Subcutaneous adipose tissue (tissue), 4 donors: ENCODE data around the gene ARL8B. TPM values are rescaled to one million over a fixed set of nuclear protein-coding genes. Genes with fewer than 3 reads are reported as not detected.

Experiments
- CTCF ChIP-seq: fragments of 450-650 bp; IDR thresholded peaks from one replicate; pipeline ENCODE4 v1.5.1; 2016; ENCODE audit warnings: low read depth, mild to moderate bottlenecking, control low read depth, antibody characterized with exemption, moderate library complexity
- total RNA-seq, 4 donors: library from RNA; depleted of rRNA; stranded (reverse); fragments of >200 nt; gene quantifications; one replicate each; pipeline ENCODE4 v1.1.0, GENCODE V29; 2016

ARL8B gene
- total RNA-seq, 4 donors from 2014 or later, result 49.4 to 136 (median 73.6) TPM

- TF ChIP-seq CTCF, result no peak
Observed at GRCh38 chr3:5116538-5116937, 5.6 kb upstream of the ARL8B start.

GRCh38 chr3:5120446-5120845 lies 1.6 kb upstream of the ARL8B start:
- no peak for TF ChIP-seq CTCF

GRCh38 chr3:5122741-5123706 lies 932 bp downstream of the ARL8B start:
- no peak for TF ChIP-seq CTCF

- no peak for TF ChIP-seq CTCF
Observed at GRCh38 chr3:5123937-5124336, 1.8 kb downstream of the ARL8B start.

GRCh38 chr3:5126586-5126985 lies 4.5 kb downstream of the ARL8B start:
- no peak for TF ChIP-seq CTCF

DNA sequence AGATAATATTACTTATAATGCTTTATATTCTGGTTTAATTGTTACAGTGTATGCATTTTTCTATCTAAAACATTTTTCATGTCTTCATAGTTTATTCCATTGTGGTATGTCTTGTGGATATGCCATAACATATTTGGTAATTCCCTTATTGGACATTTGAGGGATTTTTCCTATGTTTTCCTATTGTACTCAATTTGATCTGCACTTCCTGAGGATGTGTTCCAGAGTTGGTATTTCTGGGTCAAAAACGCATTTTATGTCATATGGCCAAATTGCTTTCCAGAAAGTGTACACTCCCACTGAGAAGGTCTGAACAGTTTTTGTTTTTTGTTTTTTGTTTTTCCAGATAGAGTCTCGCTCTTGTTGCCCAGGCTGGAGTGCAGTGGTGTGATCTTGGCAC lies 6.8 kb downstream of the ARL8B start:
- TF ChIP-seq CTCF, result no peak

GRCh38 chr3:5133239-5134018 lies 11.3 kb downstream of the ARL8B start:
- TF ChIP-seq CTCF, result no peak
